ENCODE measurements around the gene TXNL4A. TPM values are rescaled to one million over a fixed set of nuclear protein-coding genes. Genes with fewer than 3 reads are reported as not detected.

TXNL4A gene
- total RNA-seq, 1 experiment from 2014 or later: 416 TPM

GRCh38 chr18:79937103-79937860, 51.1 kb downstream of the TXNL4A start:
- Histone ChIP-seq H3K27me3 (ENCODE audit: control insufficient read depth, insufficient read depth, low read length) (no peaks in the 10 kb centered on the region), H3K36me3 (ENCODE audit: control insufficient read depth, insufficient read depth, low read length) (no peaks in the 10 kb centered on the region), H3K27ac (ENCODE audit: low read length) (no peak overlapping the region), H3K4me1 (ENCODE audit: control insufficient read depth, insufficient read depth, low read length) (0 out of 2 replicates have a peak, but pooled peaks cover 3% of the 10 kb centered on the region), H3K9me3 (ENCODE audit: control insufficient read depth, insufficient read depth, low read depth, low read length) (peaks cover 18% of the 10 kb centered on the region), H3K4me3 (ENCODE audit: low read depth in 2 of 2, low read length in 2 of 2) (no peak overlapping the region)
- no peak for ATAC-seq
- intact Hi-C loops (cut with micrococcal nuclease; ENCODE audit: unreplicated experiment) (no loop called here), in situ Hi-C loops (cut with HindIII; ENCODE audit: low pct_unique_long_range_greater_than_20kb, low sequenced_read_pairs) (no loop called here)
- TF ChIP-seq TCF7L2 (IDR thresholded peaks at IDR 0.05; ENCODE audit: low read depth, low read length) (no peak), POLR2AphosphoS5 (IDR thresholded peaks at IDR 0.05; ENCODE audit: low read depth, low read length) (no peak), SIN3A (IDR thresholded peaks at IDR 0.05; ENCODE audit: borderline replicate concordance, insufficient read depth, low read depth, low read length) (no peak), REST (IDR thresholded peaks at IDR 0.05; ENCODE audit: insufficient read depth in 1 of 2, low read depth in 2 of 2, low read length in 1 of 2) (no peak), CTCF (IDR thresholded peaks at IDR 0.05) (no peak)
- ChIA-PET POLR2A (no interaction called here), CTCF (no interaction called here)
- no peak for DNase-seq (ENCODE audit: low read depth, low spot score)
- BruUV-seq (replicated peaks): no TSS peak

GRCh38 chr18:79936641-79937040, 51.7 kb downstream of the TXNL4A start:
- Histone ChIP-seq H3K27ac (ENCODE audit: low read length) (no peak overlapping the region), H3K36me3 (ENCODE audit: control insufficient read depth, insufficient read depth, low read length) (no peaks in the 10 kb centered on the region), H3K4me1 (ENCODE audit: control insufficient read depth, insufficient read depth, low read length) (0 out of 2 replicates have a peak, but pooled peaks cover 3% of the 10 kb centered on the region), H3K27me3 (ENCODE audit: control insufficient read depth, insufficient read depth, low read length) (no peaks in the 10 kb centered on the region), H3K4me3 (ENCODE audit: low read depth in 2 of 2, low read length in 2 of 2) (no peak overlapping the region), H3K9me3 (ENCODE audit: control insufficient read depth, insufficient read depth, low read depth, low read length) (peaks cover 24% of the 10 kb centered on the region)
- TF ChIP-seq TCF7L2 (IDR thresholded peaks at IDR 0.05; ENCODE audit: low read depth, low read length): no peak
- TF ChIP-seq CTCF (IDR thresholded peaks at IDR 0.05): no peak
- TF ChIP-seq SIN3A (IDR thresholded peaks at IDR 0.05; ENCODE audit: borderline replicate concordance, insufficient read depth, low read depth, low read length): no peak
- TF ChIP-seq REST (IDR thresholded peaks at IDR 0.05; ENCODE audit: insufficient read depth in 1 of 2, low read depth in 2 of 2, low read length in 1 of 2): no peak
- no peak for TF ChIP-seq POLR2AphosphoS5 (IDR thresholded peaks at IDR 0.05; ENCODE audit: low read depth, low read length)
- ATAC-seq (no peak), DNase-seq (ENCODE audit: low read depth, low spot score) (no peak)
- ChIA-PET POLR2A (no interaction called here), CTCF (no interaction called here)
- in situ Hi-C loops (cut with HindIII; ENCODE audit: low pct_unique_long_range_greater_than_20kb, low sequenced_read_pairs) (no loop called here), intact Hi-C loops (cut with micrococcal nuclease; ENCODE audit: unreplicated experiment) (no loop called here)
- no TSS peak for BruUV-seq (replicated peaks)
